CD4-positive, alpha-beta T cell treated with Interleukin-10 for 1 hour (primary cell): Measurements from ENCODE around the gene PRDM9.

Experiments used
- DNase-seq: peaks from one replicate; pipeline ENCODE4 v3.0.0-alpha.2; 2020

PRDM9 gene

GRCh38 chr5:23528677-23529076 lies 21.3 kb downstream of the PRDM9 start:
- DNase-seq, result no peak

- no peak for DNase-seq
Observed at GRCh38 chr5:23530571-23530970, 23.2 kb downstream of the PRDM9 start.

- DNase-seq, result no peak
Observed at GRCh38 chr5:23571059-23571458, 63.6 kb downstream of the PRDM9 start.
